Stimulated activated CD8-positive, alpha-beta memory T cell treated with anti-CD3 and anti-CD28 coated beads, Interleukin-15, amount 100 ng/mL, for 4 hours (primary cell): Measurements from ENCODE around the gene PTPN4.
A peak's percentile ranks its signal among the peaks of the same experiment; 100 is the strongest.

Experiments used
- DNase-seq, 2 donors: peaks; one replicate each; pipeline ENCODE4 v3.0.0-alpha.2; 2020; ENCODE audit warnings: low read depth in 2 of 2

The PTPN4 gene

DNA sequence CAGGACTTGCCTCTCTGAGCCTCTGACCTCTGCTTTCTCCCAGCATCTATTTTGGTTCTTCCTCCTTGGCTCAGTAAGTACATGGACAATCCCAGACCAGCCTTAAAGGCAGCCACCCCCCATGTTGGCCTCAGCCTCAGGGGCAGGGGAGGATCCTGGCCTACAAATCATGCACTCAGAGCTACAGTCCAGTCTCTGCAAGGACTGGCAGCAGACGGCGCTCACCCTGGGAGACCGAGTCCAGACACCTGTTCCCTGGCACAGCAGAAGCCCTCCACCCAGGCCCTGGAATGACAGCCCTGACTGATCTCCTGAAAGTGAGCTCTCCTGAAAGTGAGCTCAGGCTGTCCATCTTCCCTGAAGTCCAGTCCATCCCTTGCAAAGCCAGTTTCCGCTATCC, 25.7 kb upstream of the PTPN4 start:
- no peak for DNase-seq

DNA sequence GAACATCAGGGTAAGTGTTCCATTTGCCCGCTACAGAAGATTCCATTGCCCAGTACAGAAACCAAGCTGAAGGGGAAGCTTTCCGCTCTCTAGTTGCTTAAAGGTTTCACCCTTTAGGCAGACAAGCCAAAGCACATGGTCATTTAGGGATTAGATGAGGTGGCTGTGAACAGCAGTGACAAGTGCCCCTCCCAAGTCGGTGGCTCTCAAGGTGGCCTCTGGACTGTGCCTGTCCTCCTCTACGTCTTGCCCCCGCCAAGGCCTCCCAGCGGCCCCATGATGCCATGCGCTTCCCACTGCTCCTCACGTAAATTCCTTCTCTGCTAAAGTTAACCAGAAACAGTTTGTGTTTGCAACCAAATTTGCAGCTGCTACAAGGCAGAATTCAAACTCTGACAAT, 24.2 kb upstream of the PTPN4 start:
- no peak for DNase-seq

DNA sequence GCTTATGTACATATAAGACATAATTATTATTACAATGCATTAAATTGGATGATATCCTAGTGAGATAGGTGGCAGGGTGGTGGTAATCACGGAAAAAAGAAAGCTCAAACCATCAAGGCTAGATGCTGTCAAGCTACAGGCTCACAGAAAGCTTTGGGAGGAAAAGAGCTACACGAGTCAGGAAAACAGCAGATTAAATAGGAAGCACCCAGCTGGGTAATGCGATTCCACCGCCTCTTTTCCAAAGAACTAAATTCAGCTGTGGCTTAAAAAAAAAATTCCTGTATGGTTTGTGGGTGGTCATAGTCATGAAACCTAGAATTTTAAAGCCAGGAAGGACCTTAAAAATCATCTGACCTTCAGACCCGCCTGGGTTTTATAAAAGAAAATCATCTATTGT, 23.7 kb upstream of the PTPN4 start:
- DNase-seq, result no peak

DNA sequence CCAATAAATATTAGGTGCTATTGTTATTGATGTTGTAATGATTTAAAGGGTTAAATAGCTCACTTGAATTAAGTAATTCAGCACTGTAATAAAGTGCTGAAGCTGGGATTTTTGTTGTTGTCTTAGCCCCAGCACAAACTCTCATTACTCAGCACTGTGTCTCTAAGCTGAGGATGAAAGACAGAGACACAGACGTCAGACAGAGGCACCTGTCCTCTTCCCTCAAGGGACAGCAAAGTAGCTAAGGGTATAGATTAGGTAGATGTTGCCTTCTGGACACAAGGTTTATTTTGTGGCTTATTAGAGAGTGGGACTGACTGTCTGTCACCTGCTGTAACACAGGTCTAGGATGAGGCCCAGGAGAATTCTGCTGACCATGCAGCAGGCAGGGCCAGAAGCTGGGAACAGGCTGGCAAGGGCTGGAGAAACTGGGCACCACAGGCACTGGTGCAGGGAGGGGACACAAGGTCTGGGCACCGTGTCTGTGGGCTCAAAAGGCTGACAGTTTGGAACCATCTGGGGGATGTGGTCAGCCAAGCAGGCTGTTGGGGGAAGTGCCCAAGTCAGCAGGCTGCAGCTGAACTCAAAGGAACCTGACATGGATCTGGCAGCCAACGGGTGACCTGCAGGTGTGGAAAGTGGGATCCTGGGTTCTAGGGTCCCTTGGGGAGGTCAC, 20.0 kb upstream of the PTPN4 start:
- no peak for DNase-seq

DNA sequence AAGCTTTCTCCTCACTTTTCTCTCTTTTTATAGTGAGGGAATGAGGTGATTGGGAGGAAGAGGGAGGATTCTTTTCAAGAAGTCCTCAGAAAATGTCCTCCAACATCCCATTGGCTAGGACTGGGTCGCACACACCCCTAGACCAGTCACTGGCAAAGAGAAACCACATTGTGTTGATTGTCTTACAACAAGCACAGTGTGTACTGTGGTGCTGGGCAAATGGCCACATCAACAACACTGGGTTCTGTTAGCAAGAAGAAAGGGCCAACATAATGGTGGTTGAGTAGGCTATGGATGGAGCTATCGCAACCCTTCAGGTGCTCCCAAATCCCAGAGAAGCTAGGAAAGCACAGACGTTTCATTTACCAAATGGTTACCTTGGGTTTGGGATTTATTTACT, 18.7 kb upstream of the PTPN4 start:
- DNase-seq, result no peak

DNA sequence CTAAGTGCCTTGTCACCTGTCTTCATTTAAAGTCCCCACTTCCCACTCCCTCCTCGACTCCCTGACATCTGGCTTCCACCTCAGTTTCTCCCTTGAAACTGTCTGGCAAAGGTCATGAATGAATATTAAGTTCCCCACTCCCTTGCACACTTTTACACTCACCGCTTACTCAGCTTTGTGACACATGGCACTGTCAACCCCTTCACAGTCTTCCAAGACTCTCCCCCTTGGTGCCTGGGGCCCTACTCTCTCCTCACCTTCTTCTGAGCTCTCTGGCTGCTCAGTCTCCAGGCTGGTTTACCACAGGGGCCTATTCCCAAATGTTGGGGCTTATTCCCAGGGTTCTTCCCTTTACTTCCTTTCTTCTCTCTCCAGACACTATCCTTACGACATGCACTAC, 17.9 kb upstream of the PTPN4 start:
- DNase-seq, result no peak

DNA sequence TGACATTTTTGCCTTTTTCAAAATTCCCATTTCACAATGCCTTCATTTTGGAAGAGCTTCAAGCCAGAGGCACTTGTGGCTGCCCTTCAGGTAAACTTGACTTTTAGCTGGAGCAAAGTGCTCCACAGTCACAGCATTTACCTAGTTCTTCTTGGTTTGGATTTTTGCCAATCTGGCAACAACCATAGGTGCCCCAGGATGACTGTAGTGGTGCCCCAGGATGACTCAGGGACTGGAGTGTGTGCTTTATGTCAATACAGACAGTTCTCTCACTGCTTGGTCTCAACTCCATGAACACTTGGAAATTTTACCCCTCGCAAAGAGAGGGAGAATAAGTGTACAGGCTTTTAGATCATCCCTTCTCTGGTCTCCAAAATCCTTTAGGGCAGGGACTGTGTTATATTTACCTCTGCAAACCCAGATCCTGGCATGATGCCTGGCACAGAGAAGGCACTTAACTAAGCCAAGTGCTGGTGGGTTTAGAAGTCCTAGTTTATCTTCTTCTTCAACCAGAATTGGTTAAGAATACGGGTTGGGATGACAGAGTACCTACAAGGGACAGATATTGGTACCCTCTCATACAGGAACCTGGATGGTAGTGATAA, 15.3 kb upstream of the PTPN4 start:
- no peak for DNase-seq

DNA sequence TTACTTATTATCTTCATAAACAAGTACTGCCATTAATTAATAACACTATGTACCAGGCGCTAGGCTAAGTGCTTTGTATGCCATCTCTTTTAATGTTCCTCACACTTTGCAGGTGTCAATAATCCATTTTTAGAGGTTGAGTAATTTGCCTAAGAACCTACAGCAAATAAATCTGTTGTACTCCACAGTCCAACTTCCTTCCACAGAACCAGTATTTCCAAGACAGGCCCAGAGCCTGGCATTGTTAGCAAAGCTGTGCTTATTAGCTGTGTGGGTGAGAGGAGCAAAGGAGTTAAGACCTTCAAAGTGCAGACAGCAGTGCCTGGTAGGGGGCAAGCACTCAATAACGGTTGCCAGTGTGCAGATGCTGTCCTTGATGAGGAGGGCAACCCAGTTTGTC, 14.2 kb upstream of the PTPN4 start:
- DNase-seq, result no peak

DNA sequence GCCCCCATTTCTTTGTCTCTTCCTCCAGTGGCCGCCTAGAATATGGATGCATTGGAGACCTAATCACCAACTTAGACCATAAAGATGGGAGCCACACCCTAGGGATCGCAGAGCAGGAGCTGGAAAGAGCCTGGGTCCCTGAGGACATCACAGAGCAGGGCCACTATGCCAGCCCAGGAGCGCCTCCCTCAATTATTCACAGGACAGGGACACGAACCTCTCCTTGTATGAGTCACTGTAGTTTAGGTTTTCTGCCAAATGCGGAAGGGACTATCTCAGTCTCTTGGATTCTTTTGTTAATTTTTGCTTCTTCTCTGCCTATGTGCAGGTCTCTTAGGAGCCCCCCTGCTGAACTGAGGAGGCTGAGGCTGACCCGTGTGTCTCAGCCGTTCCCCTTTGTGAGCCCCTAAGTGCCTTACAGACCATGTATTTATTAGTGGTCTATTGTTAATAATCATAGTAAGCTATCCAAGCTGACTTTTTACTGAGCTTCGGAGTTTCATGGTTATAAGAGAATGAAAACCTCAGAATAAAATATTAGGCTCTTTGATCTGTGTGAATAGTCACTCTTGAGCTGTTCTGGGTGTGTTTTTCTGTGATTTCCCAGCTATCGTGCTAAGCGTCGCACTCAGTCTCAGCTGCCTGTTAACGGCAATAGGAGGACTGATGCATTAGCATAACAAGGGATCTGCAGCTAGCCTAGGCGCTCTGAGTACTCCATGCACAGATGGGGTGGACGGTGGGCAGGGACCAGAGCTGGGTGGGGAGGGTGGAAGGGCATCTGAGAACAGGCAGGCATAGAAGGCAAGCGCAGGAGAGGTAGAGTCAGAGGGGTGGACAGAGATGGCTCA, 12.7 kb upstream of the PTPN4 start:
- DNase-seq, result no peak

DNA sequence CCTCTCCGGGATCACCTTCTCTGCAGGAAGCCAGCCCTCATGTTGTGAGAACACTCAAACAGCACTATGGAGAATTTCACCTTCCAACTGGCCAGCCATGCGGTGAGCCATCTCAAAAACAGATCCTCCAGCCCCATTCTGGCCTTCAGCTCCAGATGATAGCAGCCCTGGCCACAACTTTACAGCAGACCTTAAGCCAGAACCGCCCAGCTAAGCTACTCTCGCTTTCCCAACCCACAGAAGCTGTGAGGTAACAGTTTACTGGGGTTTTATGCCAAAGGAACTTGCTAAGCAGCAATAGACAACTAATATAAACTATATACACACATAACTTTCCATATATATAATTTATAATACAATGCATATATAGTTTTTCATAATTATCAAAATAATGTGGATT, 11.6 kb upstream of the PTPN4 start:
- DNase-seq, result no peak

DNA sequence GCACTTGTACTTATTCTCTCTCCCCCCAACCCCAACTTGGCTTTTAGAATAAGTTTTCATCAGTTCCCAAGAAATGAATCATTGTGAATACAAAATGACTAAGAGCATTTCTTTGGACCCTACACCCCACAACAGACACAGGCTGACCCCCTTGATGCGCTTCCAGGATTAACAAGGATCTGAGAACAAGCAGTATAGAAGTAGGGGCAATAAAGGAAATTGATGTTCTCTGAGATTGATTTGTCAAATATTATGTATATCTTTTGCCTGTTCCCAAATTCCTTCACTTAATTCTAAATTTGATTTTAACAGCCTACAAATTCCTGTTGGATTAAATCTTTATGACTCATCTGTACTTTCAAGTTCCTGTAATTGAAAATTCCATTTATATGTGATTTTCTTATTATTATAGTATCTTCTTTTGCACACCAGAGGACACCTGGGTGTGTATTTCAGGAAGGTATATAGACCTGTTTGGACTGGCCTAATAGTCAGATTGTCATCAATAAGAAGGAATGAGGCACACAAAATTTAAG, 10.2 kb upstream of the PTPN4 start:
- no peak for DNase-seq

DNA sequence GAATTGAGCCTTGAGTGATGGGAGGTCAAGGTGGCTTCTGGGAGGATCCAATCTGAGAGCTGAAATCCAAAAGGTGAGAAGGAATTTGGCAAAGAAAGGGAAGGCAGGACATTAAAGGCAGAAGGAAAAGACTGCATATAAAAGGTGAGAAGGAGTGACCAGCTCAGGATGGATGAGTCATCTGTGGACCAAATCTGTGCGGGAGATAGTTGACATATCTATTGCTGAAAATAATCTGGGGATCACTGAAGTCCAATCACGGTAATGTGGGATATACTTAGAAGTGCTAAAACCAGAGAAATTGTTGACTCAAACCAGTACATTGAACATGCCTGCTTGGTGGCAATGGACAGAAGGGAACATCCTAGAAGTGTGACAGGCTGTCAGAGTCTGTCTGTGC, 8.0 kb upstream of the PTPN4 start:
- no peak for DNase-seq

DNA sequence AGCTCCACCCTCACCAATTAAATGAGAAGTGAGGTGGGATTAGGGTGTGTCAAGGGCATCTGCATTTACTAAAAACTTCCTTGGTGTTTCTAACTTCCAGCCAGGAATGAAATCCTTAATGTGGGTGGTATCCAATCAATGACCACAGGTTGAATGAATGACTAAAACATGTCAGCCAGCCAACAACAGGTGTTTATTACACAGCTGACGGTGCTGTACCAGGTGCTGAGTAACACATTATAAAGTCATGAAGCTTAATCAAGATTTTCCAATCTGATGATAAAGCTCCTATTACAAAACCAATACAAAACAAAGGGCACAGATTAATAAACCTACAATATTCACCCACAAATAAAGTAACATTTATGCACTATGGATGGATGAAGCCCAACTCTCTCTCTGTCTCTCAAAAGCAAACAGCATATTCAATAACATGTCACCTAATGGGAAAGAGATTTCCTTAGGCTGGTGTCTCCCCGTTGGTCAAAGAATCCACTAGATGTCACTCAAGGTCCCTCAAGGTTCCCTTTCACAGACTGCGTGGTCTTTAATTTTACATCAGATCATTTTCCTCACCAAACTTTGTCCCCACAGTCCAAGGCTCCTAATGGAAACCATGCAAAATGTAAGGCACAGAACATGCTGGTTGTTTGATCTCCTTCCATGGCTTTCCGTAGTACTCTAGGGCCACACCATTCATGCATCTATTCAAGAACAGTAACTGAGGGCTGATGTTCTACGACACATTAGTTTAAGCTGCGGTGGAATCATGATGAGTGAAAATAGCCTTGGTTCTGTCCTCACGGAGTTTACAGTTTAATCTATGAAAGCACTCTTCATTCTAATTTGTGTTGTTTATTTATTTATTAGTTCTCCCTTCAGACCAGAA, 6.4 kb upstream of the PTPN4 start:
- peak in 1 of 2 donors; percentile 14 for DNase-seq

DNA sequence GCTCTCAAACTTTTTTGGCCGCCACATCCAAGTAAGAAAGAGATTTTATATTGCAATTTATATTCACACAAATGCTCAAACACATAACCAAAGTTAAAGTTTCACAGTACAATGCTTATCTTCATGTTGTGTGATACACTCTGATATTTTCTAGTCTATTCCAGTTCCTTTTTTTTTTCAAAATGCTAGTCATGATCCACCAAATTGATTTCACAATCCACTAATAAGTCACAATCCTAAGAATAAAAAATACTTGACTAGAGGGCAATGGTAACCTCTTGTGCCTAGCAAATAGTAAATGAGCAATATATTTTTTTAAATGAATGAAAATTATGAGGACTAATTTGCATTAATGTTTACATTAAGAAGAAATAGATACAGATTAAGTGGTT, 5.8 kb upstream of the PTPN4 start:
- no peak for DNase-seq

DNA sequence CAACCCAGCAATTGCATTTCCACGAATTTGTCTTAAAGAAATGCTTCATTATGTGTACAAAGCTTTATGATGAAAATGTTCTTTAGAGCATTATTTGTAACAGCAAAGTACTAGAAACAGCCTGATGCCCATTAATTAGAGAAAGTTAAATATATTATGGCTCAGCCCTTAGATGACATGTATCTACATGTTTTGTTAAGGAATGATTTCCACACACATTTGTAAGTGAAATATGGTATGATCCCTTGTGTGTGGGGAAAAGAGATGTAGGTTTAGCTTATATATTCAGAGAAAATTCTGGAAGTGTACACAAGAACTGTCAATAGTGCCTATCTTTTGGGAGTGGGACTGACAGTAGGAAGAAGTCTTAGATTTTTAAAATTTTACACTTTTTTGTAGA, 3.8 kb upstream of the PTPN4 start:
- no peak for DNase-seq

DNA sequence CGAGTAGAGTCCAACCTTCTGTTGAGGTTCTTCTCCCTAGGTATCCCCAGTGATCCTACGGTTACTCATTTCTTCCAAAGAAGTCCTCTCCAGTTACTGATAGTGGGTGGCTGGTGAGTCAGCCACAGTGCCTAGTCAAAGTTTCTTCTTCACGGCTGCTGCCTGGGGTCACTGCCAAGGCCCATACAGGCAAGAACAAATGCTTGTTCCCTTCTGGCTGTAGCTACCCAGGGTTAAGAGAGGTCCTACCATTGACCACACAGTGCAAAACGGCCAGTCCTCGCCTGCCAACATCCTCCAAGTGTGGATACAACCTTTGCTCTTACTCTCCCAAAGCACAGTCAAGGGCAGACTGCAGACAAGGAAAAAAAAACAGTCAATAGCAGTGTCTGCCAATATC, 2.9 kb upstream of the PTPN4 start:
- DNase-seq, result peak in 1 of 2 donors; percentile 20

DNA sequence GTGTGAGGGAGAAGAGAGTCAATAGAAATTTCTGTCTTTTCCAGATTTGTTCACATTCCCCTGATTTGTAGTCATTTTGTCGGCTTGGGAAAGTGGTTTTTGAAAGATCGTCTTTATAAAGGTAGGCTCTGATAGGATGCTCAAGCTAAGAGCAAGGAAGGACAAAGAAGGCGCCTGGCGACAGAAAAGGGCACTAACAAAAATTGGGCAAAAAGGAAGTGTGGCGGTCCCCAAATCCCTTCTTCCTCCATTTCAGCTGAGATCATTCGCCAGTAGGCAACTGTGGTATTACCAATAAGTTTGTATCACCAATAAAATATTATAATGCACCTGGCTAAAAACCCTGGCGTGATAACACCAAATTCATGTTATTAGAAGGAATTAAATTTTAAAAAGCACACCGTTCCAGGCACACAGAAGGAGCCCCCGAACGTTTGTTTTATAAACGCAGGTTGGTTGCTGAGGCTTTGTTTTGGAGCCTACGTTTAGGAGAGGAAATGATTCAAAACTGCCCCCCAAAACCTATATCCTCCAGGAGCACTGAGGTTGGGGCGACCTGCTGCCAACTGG, 756 bp upstream of the PTPN4 start:
- DNase-seq, result no peak

DNA sequence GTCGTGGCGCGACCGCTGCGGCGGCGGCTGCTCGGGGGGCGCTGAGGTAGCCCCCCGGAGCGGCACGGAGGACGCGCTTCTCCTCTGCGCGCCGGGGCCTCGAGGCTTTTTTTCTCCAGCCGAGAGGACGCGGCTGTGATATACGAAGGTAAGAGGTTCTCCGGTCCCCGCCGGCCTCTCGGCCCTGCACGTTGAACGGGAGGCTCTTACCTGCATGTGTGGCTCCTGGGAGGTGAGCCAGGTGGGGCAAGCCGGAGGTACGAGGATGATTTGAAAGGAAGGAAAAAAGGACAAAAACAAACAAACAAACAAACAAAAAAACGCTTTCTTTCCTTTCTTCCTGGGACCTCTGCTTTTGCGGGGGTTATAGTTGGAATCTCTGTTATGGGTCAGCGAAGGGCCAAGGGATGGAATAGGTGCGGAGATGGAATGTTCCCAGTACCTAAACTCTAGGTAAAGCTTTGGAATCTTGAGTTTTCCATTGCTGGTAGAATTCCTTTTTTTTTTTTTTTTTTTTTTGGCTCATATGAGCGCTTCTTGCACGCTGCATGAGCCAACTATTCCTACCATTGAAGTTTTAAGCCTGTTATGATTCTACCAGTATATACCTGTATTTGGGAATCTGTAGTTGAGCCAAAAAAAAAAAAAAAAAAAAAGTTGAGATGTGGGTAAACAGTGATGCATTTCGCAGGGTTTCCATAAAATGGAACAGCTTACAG, 674 bp downstream of the PTPN4 start:
- no peak for DNase-seq

DNA sequence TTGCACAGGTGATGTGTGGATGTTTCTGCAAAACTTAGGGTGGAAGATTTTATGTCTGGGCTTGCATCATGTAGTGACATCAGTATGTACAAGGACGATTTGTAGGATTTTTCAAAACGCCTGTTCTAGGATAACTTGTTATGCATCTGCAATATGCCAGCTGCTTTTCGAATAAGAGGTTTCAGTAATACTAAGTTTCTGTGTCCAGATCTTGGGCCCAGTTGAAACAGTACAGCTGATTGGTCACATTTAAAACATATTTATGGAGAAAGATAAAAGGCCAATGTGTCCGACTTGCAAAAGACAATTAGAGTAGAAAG, 1.2 kb downstream of the PTPN4 start:
- no peak for DNase-seq

DNA sequence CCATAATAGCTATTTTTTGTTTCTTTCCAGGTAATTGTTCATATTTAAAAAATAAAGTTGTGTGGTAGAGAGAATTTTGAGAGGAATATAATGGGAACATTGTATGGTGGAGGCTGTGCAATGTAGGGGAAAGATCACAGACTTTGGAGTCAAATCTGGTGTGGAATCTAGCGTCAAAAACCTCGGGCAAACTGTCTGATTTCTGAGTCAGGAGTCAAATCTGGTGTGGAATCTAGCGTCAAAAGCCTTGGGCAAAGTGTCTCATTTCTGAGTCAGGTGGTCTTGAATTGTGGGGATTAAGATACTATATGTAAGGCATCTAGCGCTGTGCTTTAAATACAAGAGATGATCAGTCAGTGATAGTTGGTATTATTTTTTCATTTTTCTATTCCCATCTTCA, 5.1 kb downstream of the PTPN4 start:
- DNase-seq, result no peak

DNA sequence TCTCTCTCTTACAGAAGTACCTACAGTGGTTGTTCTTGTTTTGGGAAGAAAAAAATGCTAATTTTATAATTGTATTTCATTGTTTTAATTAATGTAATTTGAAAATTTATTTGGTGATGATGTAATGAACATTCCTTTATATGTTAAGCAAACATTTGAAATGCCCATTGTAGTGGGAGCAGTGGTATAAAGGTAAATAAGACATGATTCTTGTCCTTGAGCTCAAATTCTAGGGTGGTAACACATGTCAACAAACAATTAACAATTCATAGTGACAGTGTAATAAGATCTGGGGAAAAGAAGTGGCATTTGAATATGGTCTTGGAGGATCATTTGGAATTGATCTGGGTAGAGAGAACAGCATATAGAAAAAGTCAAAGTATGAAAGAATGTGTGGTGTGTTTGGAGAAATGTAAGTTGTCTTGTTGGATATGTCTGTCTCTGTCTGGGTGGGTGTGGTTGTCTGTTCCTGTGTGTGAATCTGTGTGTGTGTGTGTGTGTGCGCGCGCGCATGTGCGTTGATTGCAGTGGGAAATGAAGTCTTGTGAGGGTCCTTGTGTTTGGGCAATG, 5.8 kb downstream of the PTPN4 start:
- no peak for DNase-seq
